ENCODE results near the gene MANEA. TPM values are rescaled to one million over a fixed set of nuclear protein-coding genes. Genes with fewer than 3 reads are reported as not detected.
"Not testable (repeated sequence)": the region's sequence is repeated elsewhere in the genome, so short reads cannot be mapped to it uniquely, and the experiment has no call there.

MANEA gene, protein sequence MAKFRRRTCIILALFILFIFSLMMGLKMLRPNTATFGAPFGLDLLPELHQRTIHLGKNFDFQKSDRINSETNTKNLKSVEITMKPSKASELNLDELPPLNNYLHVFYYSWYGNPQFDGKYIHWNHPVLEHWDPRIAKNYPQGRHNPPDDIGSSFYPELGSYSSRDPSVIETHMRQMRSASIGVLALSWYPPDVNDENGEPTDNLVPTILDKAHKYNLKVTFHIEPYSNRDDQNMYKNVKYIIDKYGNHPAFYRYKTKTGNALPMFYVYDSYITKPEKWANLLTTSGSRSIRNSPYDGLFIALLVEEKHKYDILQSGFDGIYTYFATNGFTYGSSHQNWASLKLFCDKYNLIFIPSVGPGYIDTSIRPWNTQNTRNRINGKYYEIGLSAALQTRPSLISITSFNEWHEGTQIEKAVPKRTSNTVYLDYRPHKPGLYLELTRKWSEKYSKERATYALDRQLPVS
- 13.2 TPM for total RNA-seq

- DNase-seq, result peak; percentile 80
These were observed at the start of gene MANEA for GRCh38 chr6:95577304-95578105. MANEA (plus strand) TSS chr6:95577535; CDS start chr6:95586440, 8,905 bp downstream.

DNA sequence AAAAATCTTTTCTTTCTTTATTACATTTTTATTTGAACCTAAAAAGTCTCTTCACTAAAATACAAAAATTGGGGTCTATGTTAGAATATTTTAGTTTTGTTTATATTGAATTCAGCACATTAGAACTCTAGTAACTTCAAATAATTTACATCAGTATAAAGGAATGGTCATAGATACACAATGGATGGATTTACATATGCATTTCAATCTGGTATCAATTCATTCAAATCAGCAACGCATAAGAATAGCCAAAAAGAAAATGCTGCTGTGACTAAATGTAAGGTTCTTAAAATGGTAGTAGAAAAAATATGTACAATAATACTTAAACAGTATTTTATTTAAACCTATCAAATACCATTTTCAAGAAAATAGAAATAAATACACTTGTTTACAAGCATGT is 47.6 kb upstream of the MANEA start:
- no peak for DNase-seq

DNA sequence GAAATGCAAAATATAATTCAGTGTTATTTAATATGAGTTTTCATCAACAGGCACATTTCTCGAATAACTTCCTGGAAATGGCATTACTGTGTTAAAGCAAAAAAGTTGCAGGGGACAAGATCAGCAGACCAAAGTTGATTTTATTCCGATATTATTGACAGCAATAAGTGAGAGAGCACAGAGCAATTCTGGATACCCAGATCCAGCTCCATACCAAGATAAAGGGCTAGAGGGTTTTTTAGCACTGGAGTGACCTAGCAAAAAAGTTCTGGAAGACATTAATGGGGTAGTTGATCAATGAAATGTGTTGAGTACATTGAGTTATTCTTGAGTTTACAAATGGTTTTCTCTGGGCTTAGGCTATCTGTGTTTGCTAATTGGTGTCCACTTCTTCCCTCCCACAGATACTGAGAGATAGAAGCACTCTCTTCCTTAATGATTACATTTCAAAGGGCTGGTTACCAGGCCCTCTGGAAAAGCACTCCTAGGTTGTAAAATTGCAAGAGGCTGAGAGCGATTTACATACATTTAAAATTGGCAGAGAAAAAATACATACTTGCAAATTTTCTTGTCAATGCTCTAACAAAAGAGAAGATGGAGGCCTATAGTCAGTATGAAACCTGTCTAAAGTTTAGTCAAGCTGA is 47.0 kb upstream of the MANEA start:
- no peak for DNase-seq

- DNase-seq, result no peak
These were observed 33.5 kb upstream of the MANEA start for GRCh38 chr6:95543798-95544197.

DNA sequence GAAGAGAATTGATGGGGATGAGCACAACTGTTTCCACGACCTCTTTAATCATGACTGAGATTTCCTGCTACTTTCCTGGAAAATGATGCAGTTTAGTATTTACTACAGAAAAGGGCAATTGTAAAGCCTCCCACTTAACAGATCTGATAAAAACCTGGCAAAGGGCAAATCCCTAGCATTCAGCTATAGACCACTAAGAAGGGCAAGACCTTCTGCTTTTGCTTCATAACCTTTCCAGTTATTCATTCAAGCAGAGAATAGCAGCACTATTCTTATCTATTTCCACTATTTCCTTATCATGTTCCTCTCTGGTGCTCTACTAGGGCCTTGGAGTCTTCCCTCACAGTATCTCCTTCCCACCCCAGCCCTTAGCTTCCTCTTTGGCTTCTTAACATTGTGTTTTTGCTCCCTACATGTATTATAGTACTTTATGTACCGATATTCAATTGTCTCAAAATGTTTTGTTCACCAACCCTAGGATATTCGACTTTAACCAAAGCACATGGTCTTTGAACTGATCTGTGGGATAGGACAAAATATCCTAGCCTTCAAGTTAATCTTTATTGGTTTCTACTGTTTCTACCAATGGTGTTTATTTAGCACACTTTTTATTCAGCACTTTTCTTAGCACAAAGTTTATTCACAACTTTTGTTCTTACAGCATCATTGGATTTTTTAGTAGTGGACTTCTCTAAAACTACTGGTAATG is 32.7 kb upstream of the MANEA start:
- no peak for DNase-seq

- DNase-seq, result no peak
These were observed 32.1 kb upstream of the MANEA start for GRCh38 chr6:95545226-95545625.

- no peak for DNase-seq
These were observed 31.6 kb upstream of the MANEA start for GRCh38 chr6:95545686-95546085.

- no peak for DNase-seq
These were observed 31.2 kb upstream of the MANEA start for GRCh38 chr6:95546148-95546547.

DNA sequence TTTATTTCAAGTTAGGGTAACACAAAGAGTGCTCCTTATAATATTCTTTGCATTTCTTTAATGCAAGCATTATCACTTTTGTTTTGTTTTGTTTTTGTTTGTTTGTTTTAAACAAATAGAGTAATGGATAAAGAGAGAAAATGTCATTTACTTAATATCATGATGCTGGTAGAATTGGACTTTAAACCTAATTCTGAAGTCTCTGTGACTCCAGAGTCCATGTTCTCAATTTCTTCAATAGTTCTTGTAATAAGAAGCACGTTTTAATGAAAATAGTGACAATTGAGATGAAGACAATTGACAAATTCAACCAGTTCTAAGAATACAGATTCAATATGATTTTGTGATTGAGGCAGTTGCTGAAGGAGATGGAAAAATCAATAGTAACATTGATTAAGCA is 30.3 kb upstream of the MANEA start:
- no peak for DNase-seq

DNA sequence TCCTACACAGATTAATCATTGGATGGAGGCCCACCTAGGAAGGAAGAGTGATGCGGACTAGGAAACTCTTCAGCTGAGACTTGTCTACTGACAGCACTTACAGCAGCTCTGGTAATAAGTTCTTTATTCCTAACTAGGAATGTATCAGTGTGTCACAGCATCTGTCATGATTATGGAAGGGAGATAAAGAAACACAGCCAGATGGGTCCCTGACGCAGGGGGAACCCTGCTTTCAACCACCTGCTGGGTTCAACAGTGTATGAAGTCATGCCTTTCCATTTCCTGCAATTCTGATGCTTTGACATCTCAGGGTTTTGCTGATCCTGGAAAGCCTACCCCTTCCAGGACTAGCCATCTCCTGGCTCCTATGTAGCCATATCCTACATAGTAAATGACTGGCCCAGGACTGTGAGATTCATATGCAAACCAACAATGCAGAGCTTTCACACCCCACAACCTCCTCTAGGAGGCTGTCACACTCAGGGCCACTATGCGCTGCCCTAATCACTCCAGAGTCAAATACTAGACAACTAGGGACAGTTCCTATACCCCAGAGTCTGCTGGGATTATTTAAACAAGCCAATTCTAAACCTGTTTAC is 29.0 kb upstream of the MANEA start:
- DNase-seq, result no peak

DNA sequence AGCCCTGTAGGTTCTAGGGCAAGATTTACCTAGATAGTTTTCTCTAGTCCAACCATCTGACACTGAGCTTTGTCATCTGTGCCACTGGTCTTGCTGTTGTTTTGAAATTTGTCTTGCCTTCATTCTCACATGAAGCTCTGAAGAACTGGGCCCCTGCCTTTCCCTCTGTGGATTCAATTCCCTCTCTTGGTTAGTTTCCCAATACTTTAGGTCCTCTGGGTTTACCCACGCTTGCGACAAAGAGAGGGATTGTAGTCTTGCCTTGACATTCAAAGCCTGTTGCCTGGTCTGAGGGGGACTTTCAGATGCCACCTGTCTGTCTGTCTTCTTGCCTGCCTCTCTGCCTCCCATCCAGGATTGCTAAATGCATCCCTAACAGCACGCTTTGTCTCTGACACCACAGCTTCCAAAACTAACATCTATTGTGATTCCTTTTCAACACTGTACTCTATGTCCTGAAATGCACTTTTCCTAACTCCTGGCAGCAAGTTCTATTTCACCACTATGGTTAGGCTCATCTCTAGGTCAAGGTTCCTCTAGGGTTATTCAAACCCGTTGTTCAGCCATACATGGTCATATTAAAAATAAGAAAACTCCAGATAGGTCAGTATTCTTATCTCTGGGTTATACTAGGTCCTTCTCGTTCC is 25.5 kb upstream of the MANEA start:
- DNase-seq, result no peak

GRCh38 chr6:95553880-95554279 is 23.5 kb upstream of the MANEA start:
- no peak for DNase-seq

- not testable (repeated sequence) for DNase-seq
These were observed 16.4 kb upstream of the MANEA start for GRCh38 chr6:95560956-95561355.

DNA sequence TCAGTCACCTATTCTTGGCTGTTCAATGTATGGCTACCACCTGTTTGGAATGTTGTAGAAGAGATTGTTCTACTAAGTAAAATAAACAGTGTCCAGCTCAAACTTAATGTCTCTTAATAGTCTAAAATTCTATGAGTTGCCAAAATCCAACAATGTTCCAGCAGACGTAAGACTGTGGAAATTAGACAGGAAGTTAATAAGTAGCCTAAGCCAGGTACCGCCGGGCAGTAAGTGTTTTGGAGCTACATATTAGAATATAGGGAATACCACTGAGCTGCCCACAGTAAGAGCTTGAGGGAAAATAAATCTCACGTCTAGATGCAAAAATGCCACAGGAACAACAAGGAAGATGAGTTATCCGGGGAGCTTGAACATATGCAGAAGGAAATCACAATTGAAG is 7.8 kb upstream of the MANEA start:
- DNase-seq, result no peak

- DNase-seq, result no peak
These were observed 5.2 kb upstream of the MANEA start for GRCh38 chr6:95572098-95572497.

DNA sequence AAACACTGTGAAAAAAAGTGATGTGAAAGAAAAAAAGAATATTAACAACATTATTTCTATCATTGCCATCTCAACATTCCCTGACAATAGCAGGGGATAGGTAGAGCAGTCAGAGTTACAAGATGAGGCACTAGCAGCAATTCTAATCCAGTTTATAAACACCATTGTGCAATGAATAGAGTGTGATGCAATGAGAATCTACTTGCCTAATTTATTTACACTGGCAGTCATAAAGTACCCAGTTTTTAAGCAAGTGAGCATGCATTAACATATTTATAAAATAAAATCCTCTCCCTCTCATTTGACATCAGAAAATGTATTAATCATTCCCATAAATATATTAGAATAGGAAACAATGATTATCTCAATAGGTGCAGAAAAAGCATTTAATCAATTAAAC is 2.5 kb upstream of the MANEA start:
- DNase-seq, result no peak

- DNase-seq, result peak; percentile 56
These were observed 927 bp upstream of the MANEA start for GRCh38 chr6:95576218-95576997.

DNA sequence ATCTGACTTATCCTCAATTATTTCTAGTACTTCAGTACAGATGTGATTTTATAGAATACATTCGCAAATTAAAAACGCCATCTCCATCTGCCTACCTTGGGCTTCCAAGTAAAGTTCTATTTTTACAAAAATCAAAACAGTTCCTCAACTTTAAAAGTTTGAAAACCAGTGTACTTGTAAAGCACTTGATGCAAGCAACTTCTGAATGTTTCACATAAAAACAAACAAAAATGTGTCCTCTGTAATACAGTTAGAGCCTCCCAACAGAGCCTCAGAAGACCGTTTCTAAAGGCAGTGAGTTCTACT is 384 bp upstream of the MANEA start:
- no peak for DNase-seq

DNA sequence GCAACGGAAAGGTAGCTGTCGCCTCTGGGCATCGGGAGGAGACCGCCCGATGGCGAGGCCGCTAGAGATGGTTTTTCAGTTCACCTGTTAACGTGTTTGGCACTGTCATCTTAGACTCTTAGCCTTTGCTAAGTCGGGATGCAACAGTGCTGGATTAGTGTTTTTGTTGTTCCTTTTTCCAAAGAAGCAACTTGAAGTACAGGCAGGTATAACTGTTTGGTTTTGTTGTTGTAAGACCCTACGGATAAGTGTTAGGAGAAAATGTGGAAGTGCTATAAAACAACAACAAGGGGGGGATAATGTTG is 723 bp downstream of the MANEA start:
- no peak for DNase-seq

- peak; percentile 11 for DNase-seq
These were observed 3.7 kb downstream of the MANEA start for GRCh38 chr6:95581073-95581472.

DNA sequence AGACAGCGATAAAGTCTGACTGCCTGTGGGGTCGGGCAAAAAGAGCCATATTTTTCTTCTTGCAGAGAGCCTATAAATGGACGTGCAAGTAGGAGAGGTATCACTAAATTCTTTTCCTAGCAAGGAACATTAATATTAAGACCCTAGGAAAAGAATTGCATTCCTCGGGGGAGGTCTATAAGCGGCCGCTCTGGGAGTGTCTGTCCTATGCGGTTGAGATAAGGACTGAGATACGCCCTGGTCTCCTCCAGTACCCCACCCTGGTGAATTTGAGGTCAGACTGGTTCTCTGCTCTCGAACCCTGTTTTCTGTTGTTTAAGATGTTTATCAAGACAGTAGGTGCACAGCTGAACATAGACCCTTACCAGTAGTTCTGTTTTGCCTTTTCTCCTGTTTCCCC is 6.9 kb downstream of the MANEA start:
- not testable (repeated sequence) for DNase-seq
